Naive thymus-derived CD4-positive, alpha-beta T cell (primary cell): Measurements from ENCODE around the gene ST3GAL5. TPM values are rescaled to one million over a fixed set of nuclear protein-coding genes. Genes with fewer than 3 reads are reported as not detected.

Source experiments
- ATAC-seq: fragments of 150-1000 bp; cut with Tn5 transposase; 2 replicates; pipeline ENCODE4 v1.10.0; 2021; ENCODE audit warnings: mild to moderate bottlenecking, moderate library complexity
- CTCF ChIA-PET: fragments of 350-600 bp; sonication (Branson Sonifier 250); formaldehyde crosslinking; loops from one replicate; lab custom pipeline; 2021; ENCODE audit warnings: antibody characterized with exemption; lab: Charles Lee
- POLR2A ChIA-PET: fragments of 350-600 bp; sonication (Branson Sonifier 250); formaldehyde crosslinking; loops from one replicate; lab custom pipeline; 2021; ENCODE audit warnings: antibody characterized with exemption, inconsistent platforms; lab: Charles Lee
- DNase-seq, 9 donors: peaks; one replicate each; pipeline versions ENCODE4 v3.0.0 to v3.0.0-alpha.2; 2020 to 2022; ENCODE audit warnings: mixed read lengths in 1 of 9
- H3K27ac ChIP-seq: one replicate; pipeline ENCODE4 v1.7.0; 2013; ENCODE audit warnings: mild to moderate bottlenecking, low read depth, low read length, moderate library complexity
- H3K27me3 ChIP-seq, 2 donors: one replicate each; pipeline ENCODE4 v1.7.0; 2013; ENCODE audit warnings: low read length in 2 of 2, mild to moderate bottlenecking in 2 of 2, moderate library complexity in 2 of 2; ENCODE audit not compliant: control insufficient read depth in 2 of 2, insufficient read depth in 2 of 2
- H3K36me3 ChIP-seq, 3 experiments: 1 replicate in 2 of 3; 2 replicates in 1 of 3; pipeline ENCODE4 v1.7.0; 2013; ENCODE audit warnings: low read length in 3 of 3, mild to moderate bottlenecking in 3 of 3, moderate library complexity in 1 of 3; ENCODE audit not compliant: insufficient read depth in 3 of 3, control insufficient read depth in 2 of 3
- H3K4me1 ChIP-seq, 2 donors: one replicate each; pipeline ENCODE4 v1.7.0; 2013; ENCODE audit warnings: low read length in 2 of 2, mild to moderate bottlenecking in 2 of 2, moderate library complexity in 1 of 2; ENCODE audit not compliant: control insufficient read depth in 2 of 2, insufficient read depth in 2 of 2
- H3K4me3 ChIP-seq: 2 replicates; pipeline ENCODE4 v1.7.0; 2013; ENCODE audit warnings: mild to moderate bottlenecking, low read length
- H3K9me3 ChIP-seq, 3 experiments: 1 replicate in 2 of 3; 2 replicates in 1 of 3; pipeline ENCODE4 v1.7.0; 2013; ENCODE audit warnings: low read length in 3 of 3; ENCODE audit not compliant: control insufficient read depth in 2 of 3
- H3K27ac Mint-ChIP-seq, 9 donors: one replicate each; pipeline ENCODE4 v1.8.0; 2020 to 2022; ENCODE audit warnings: mixed read lengths in 9 of 9, mild to moderate bottlenecking in 8 of 9, moderate library complexity in 5 of 9, inconsistent platforms in 2 of 9
- H3K27me3 Mint-ChIP-seq, 5 donors: one replicate each; pipeline ENCODE4 v1.8.0; 2021 to 2022; ENCODE audit warnings: mixed read lengths in 5 of 5, mild to moderate bottlenecking in 1 of 5
- H3K36me3 Mint-ChIP-seq, 5 donors: one replicate each; pipeline ENCODE4 v1.8.0; 2020 to 2022; ENCODE audit warnings: mixed read lengths in 5 of 5, mild to moderate bottlenecking in 3 of 5, inconsistent platforms in 1 of 5
- H3K4me1 Mint-ChIP-seq, 7 donors: one replicate each; pipeline ENCODE4 v1.8.0; 2020 to 2022; ENCODE audit warnings: mixed read lengths in 7 of 7, mild to moderate bottlenecking in 3 of 7, inconsistent platforms in 1 of 7
- H3K4me3 Mint-ChIP-seq, 10 donors: one replicate each; pipeline ENCODE4 v1.8.0; 2020 to 2022; ENCODE audit warnings: mild to moderate bottlenecking in 10 of 10, mixed read lengths in 10 of 10, moderate library complexity in 6 of 10, inconsistent platforms in 2 of 10
- H3K9me3 Mint-ChIP-seq, 11 donors: one replicate each; pipeline ENCODE4 v1.8.0; 2020 to 2022; ENCODE audit warnings: mixed read lengths in 11 of 11, mild to moderate bottlenecking in 4 of 11, inconsistent platforms in 1 of 11, moderate library complexity in 1 of 11
- intact Hi-C, 2 donors: fragments of 100-400 bp; cut with micrococcal nuclease; formaldehyde crosslinking; loops; one replicate each; pipeline ENCODE4 v1.15.1; 2023
- polyA plus RNA-seq, 2 donors: library from polyadenylated mRNA; unstranded; fragments of 300-500 nt; fragmentation: Illumina TruSeq; gene quantifications; one replicate each; pipeline ENCODE4 v1.2.3, GENCODE V29; 2021
- total RNA-seq, 6 experiments: library from RNA in 5 of 6; stranded (reverse) in 5 of 6; gene quantifications; 1 replicate in 5 of 6; 2 replicates in 1 of 6; pipeline ENCODE4 v1.2.3 and lab custom pipeline; 2021 to 2026

ST3GAL5 gene
- total and polyA plus RNA-seq, 7 experiments from 2014 or later = 15.0 to 53.6 (median 39.3) TPM

DNA sequence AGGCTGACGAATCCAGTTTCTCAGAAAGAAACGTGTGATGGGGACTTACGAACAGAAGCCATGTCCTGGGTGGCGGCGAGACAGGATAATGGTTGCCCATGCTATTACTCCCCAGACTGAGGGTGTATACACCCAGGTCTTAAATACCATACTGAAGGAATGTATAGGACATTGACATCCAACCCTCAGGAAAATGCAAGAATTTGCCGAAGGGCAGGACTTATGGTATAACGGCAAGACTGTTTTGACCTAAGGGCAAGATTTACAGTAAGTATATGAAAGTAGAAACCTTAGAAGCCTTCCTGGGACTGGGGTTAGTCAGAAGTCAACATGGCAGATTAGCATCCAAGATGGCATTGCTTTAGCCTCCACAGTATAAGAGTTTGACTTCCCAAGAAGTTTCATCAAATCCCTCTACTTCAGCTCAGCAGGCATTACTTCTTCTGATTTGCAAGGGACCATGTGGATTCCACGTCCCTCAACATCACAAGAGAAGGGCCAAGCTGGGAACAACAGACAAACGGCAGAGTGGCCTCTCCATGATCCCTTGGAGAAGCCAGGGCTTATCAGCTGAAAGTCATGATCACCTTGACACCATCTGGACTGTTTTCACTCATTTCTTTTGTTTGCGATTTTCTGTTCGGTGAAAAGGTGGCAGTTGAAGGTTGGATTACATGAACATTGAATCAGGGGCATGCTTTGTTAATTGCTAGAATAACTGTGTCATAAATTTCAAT is 21.1 kb downstream of the ST3GAL5 start:
- intact Hi-C loops = no loop called here
- Mint-ChIP-seq H3K27ac (peak overlapping the region in 3 of 9 donors; percentile 76 to 94 (median 86)), H3K36me3 (peaks cover 0 to 40% (median 27%) of the 10 kb centered on the region in 5 donors), H3K27me3 (no peaks in the 10 kb centered on the region), H3K4me3 (no peak overlapping the region), H3K9me3 (peaks cover 0 to 1% (median 0%) of the 10 kb centered on the region in 11 donors), H3K4me1 (peaks cover 15 to 81% (median 57%) of the 10 kb centered on the region in 7 donors)
- no peaks in the 10 kb centered on the region for H3K9me3 ChIP-seq
- peaks cover 0 to 10% (median 4%) of the 10 kb centered on the region in 3 experiments for H3K36me3 ChIP-seq
- DNase-seq (no peak), ATAC-seq (no peak)
- ChIA-PET CTCF (no interaction called here), POLR2A (interaction anchor here (1.9 to 2.3 kb wide), 3 partner anchors 14 to 17 kb away, joined by 4 to 10 read pairs (median 7); no protein-coding TSS in a partner anchor)
- no peaks in the 10 kb centered on the region for H3K27me3 ChIP-seq
- H3K4me1 ChIP-seq = peaks cover 5 to 15% of the 10 kb centered on the region in 2 donors
- H3K4me3 ChIP-seq = no peak overlapping the region
- no peak overlapping the region for H3K27ac ChIP-seq

DNA sequence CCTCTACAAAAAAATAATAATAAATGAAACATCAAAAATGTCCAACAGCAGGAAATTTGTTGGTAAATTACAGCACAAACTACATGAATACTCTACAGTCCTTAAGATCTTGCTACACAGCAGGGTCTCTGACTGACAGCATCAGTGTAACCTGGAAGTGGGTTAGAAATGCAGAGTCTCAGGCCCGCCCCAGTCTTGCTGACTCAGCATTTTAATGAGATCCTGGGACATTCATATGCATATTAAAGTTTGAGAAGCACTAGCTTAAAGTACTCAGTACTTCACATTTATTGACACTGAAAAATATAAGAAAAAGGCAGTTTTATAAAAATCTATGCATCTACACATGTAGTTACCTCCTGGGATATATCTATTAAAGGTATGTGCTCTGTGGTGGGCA is 21.7 kb downstream of the ST3GAL5 start:
- Mint-ChIP-seq H3K36me3 (peaks cover 0 to 42% (median 27%) of the 10 kb centered on the region in 5 donors), H3K4me1 (peaks cover 13 to 83% (median 58%) of the 10 kb centered on the region in 7 donors), H3K27me3 (no peaks in the 10 kb centered on the region), H3K27ac (peak overlapping the region in 5 of 9 donors; percentile 67 to 94 (median 77)), H3K9me3 (peaks cover 0 to 1% (median 0%) of the 10 kb centered on the region in 11 donors), H3K4me3 (no peak overlapping the region)
- H3K4me1 ChIP-seq = peaks cover 9 to 20% of the 10 kb centered on the region in 2 donors
- H3K4me3 ChIP-seq = no peak overlapping the region
- no peak for ATAC-seq
- H3K9me3 ChIP-seq = no peaks in the 10 kb centered on the region
- H3K27me3 ChIP-seq = no peaks in the 10 kb centered on the region
- POLR2A ChIA-PET = interaction anchor here (0.9 to 2.3 kb wide), 3 partner anchors 13 to 20 kb away, joined by 3 to 10 read pairs (median 4); no protein-coding TSS in a partner anchor
- intact Hi-C loops = no loop called here
- H3K27ac ChIP-seq = no peak overlapping the region
- no peak for DNase-seq
- CTCF ChIA-PET = interaction anchor here (3.4 kb wide), 1 partner anchor 20 kb away, joined by 18 read pairs; the partner anchor contains the start of gene ST3GAL5
- peaks cover 0 to 11% (median 4%) of the 10 kb centered on the region in 3 experiments for H3K36me3 ChIP-seq

- Histone ChIP-seq H3K4me1 (peaks cover 10 to 27% of the 10 kb centered on the region in 2 donors), H3K36me3 (peaks cover 0 to 11% (median 4%) of the 10 kb centered on the region in 3 experiments), H3K9me3 (no peaks in the 10 kb centered on the region), H3K4me3 (no peak overlapping the region), H3K27me3 (no peaks in the 10 kb centered on the region), H3K27ac (no peak overlapping the region)
- H3K27me3 Mint-ChIP-seq = no peaks in the 10 kb centered on the region
- peak overlapping the region in 2 of 10 donors; percentile 23 to 38 for H3K4me3 Mint-ChIP-seq
- DNase-seq = no peak
- H3K9me3 Mint-ChIP-seq = no peaks in the 10 kb centered on the region
- no peak for ATAC-seq
- POLR2A ChIA-PET = interaction anchor here (0.9 to 2.3 kb wide), 4 partner anchors 12 to 22 kb away, joined by 3 to 10 read pairs (median 6); partner anchors contain the start of gene ST3GAL5
- CTCF ChIA-PET = interaction anchor here (3.4 kb wide), 1 partner anchor 20 kb away, joined by 18 read pairs; the partner anchor contains the start of gene ST3GAL5
- H3K36me3 Mint-ChIP-seq = peaks cover 0 to 44% (median 27%) of the 10 kb centered on the region in 5 donors
- H3K27ac Mint-ChIP-seq = peak overlapping the region in 8 of 9 donors; percentile 2 to 94 (median 68)
- intact Hi-C loops = no loop called here
- H3K4me1 Mint-ChIP-seq = peaks cover 18 to 83% (median 59%) of the 10 kb centered on the region in 7 donors
Observed at GRCh38 chr2:85866165-85866659, 22.6 kb downstream of the ST3GAL5 start.

DNA sequence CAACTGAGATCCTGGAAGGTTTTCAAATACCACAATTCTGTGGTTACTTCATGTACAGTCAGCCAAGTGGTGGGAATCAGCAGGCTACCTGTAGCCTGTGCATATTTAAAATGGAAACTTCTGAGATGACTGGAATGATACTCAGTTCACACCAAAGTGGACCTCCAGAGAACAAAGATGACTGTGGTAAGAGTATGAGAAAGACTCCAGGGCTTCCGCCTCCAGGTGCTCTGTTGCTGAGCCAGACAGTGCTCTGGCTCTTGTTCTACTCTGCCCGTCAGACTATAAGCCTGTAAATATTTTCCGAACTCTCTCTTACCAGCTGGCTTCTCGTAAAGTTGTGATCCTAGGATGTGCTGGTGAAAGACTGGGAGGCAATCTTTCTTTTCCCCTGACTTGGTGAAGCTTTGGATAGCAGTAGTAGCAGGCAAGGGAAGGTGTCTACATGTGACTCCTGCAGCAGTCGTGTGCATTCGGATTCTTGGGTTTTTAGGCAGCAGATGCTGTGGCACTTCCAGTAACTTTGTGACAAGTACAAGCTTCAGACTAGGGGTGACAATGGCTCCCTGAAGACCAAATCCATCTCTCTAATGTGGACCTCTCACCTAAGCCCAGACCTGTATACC is 23.1 kb downstream of the ST3GAL5 start:
- ATAC-seq = no peak
- H3K27me3 Mint-ChIP-seq = no peaks in the 10 kb centered on the region
- no peaks in the 10 kb centered on the region for H3K9me3 Mint-ChIP-seq
- peaks cover 0 to 14% (median 4%) of the 10 kb centered on the region in 3 experiments for H3K36me3 ChIP-seq
- DNase-seq = no peak
- H3K4me3 ChIP-seq = no peak overlapping the region
- POLR2A ChIA-PET = interaction anchor here (1.2 to 2.3 kb wide), 3 partner anchors 12 to 23 kb away, joined by 4 to 10 read pairs (median 9); partner anchors contain the start of gene ST3GAL5
- CTCF ChIA-PET = interaction anchor here (0.5 to 3.4 kb wide), 4 partner anchors 21 to 213 kb away, joined by 3 to 18 read pairs (median 4); partner anchors contain the start of gene ST3GAL5
- H3K27ac ChIP-seq = no peak overlapping the region
- H3K36me3 Mint-ChIP-seq = peaks cover 0 to 47% (median 32%) of the 10 kb centered on the region in 5 donors
- H3K4me1 ChIP-seq = peaks cover 15 to 32% of the 10 kb centered on the region in 2 donors
- H3K4me1 Mint-ChIP-seq = peaks cover 19 to 84% (median 62%) of the 10 kb centered on the region in 7 donors
- intact Hi-C loops = no loop called here
- peak overlapping the region; percentile 1 to 94 (median 51) for H3K27ac Mint-ChIP-seq
- peak overlapping the region in 1 of 10 donors; percentile 38 for H3K4me3 Mint-ChIP-seq
- no peaks in the 10 kb centered on the region for H3K9me3 ChIP-seq
- no peaks in the 10 kb centered on the region for H3K27me3 ChIP-seq

DNA sequence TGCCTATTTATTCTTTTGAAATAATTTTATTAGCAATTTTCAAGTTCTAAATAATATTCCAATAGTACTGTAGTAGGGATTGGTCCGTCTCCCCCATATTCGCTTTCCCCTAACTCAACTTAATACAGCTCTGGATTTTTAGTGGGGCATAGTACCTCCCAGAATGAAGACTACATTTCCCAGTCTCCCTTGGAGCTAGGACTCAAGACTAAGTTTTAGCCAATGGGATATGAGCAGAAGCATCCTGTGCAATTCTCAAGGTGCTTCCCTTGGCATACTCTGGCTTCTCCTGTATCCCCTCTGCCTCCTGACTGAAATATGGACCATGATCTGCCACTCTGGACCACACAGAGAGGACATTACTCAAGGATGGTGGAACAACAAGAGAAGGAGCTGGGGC is 24.1 kb downstream of the ST3GAL5 start:
- Histone ChIP-seq H3K36me3 (peaks cover 0 to 19% (median 4%) of the 10 kb centered on the region in 3 experiments), H3K27ac (no peak overlapping the region), H3K4me3 (no peak overlapping the region), H3K4me1 (peaks cover 16 to 33% of the 10 kb centered on the region in 2 donors), H3K27me3 (no peaks in the 10 kb centered on the region), H3K9me3 (no peaks in the 10 kb centered on the region)
- intact Hi-C loops = no loop called here
- Mint-ChIP-seq H3K9me3 (no peaks in the 10 kb centered on the region), H3K4me1 (peaks cover 19 to 88% (median 70%) of the 10 kb centered on the region in 7 donors), H3K27me3 (no peaks in the 10 kb centered on the region), H3K27ac (peak overlapping the region in 7 of 9 donors; percentile 47 to 94 (median 73)), H3K4me3 (no peak overlapping the region), H3K36me3 (peaks cover 0 to 51% (median 36%) of the 10 kb centered on the region in 5 donors)
- CTCF ChIA-PET = interaction anchor here (0.5 to 3.4 kb wide), 5 partner anchors 11 to 214 kb away, joined by 3 to 18 read pairs (median 4); partner anchors contain the start of gene ST3GAL5
- DNase-seq (no peak), ATAC-seq (no peak)
- POLR2A ChIA-PET = interaction anchor here (0.6 to 2.3 kb wide), 7 partner anchors 10 to 173 kb away, joined by 3 to 10 read pairs (median 4); partner anchors contain the start of gene ST3GAL5

DNA sequence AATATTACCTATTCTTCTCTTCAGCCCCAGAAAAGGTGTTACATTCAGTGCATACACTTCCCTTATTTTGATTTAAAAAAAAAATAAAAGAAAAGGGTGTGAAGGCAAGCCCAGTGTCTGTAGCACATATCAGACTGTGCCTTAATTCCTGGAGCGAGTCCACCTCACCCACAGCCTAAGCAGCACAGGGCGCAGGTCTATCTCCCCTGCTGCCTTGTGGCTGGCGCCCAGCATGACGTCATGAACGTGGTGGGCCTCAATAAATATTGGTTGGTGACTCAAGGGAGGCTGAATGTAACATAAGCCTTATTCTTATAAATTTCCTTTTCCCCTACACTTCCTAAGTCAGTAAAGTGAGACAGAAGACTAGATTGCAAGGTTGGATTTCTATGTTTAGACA is 26.4 kb downstream of the ST3GAL5 start:
- Mint-ChIP-seq H3K27me3 (no peaks in the 10 kb centered on the region), H3K4me3 (peak overlapping the region in 2 of 10 donors; percentile 55 to 71), H3K4me1 (peaks cover 22 to 86% (median 71%) of the 10 kb centered on the region in 7 donors), H3K9me3 (no peaks in the 10 kb centered on the region), H3K27ac (peak overlapping the region in 8 of 9 donors; percentile 10 to 94 (median 81)), H3K36me3 (peaks cover 7 to 57% (median 41%) of the 10 kb centered on the region in 5 donors)
- H3K4me3 ChIP-seq = no peak overlapping the region
- intact Hi-C loops = no loop called here
- H3K9me3 ChIP-seq = no peaks in the 10 kb centered on the region
- POLR2A ChIA-PET = no interaction called here
- peaks cover 0 to 30% (median 13%) of the 10 kb centered on the region in 3 experiments for H3K36me3 ChIP-seq
- H3K27ac ChIP-seq = no peak overlapping the region
- CTCF ChIA-PET = interaction anchor here (1.7 kb wide), 1 partner anchor 35 kb away, joined by 4 read pairs; no protein-coding TSS in a partner anchor
- DNase-seq (no peak), ATAC-seq (peak; percentile 71)
- H3K27me3 ChIP-seq = no peaks in the 10 kb centered on the region
- H3K4me1 ChIP-seq = peaks cover 16 to 33% of the 10 kb centered on the region in 2 donors
